ENCODE data around the gene DHRSX.
A peak's percentile ranks its signal among the peaks of the same experiment; 100 is the strongest.
"Not testable (repeated sequence)": the region's sequence is repeated elsewhere in the genome, so short reads cannot be mapped to it uniquely, and the experiment has no call there.

The DHRSX gene

DNA sequence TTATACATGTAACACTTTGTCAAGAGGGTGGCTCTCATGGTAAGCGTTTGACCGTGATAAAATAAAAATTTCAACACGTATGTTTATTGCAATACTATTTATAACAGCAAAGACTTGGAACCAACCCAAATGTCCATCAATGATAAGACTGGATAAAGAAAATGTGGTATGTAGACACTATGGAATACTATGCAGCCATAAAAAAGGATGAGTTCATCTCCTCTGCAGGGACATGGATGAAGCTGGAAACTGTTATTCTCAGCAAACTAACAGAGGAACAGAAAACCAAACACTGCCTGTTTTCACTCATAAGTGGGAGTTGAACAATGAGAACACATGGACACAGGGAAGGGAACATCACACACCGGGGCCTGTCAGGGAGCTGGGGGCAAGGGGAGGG lies 150.1 kb downstream of the DHRSX start:
- DNase-seq (ENCODE audit: low read depth): not testable (repeated sequence)

DNA sequence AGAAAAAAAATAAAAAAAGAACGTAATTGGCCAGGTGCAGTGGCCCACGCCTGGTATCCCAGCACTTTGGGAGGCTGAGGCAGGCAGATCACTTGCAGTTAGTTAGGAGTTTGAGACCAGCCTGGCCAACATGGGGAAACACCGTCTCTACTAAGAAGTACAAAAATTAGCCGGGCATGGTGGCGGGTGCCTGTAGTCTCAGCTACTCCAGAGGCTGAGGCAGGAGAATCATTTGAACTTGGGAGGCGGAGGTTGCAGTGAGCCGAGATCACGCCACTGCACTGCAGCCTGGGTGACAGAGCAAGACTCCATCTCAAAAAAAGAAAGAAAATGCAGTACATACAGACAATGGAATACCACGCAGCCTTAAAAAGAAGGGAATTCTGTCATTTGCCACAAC lies 150.7 kb downstream of the DHRSX start:
- DNase-seq (ENCODE audit: low read depth): not testable (repeated sequence)

DNA sequence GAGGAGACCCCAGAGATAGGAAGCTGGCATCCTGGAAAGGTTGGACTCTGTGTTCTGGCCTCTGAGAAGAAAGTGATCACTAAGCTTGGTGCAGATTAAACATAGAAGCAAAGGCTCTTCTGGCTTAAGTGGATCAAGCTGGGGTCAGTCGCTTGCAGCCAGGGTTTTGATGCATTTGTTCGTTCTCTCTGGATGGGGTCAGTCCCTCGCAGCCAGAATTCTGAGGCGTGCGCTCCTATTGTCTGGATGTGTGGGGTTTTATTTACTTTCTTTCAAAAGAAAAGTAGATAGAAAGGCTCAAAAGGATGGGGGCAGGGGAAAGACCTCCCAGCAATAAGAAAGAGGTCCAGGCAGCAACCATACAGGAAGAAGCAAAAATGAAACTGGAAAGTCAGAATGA lies 152.6 kb downstream of the DHRSX start:
- DNase-seq (ENCODE audit: low read depth): no peak

DNA sequence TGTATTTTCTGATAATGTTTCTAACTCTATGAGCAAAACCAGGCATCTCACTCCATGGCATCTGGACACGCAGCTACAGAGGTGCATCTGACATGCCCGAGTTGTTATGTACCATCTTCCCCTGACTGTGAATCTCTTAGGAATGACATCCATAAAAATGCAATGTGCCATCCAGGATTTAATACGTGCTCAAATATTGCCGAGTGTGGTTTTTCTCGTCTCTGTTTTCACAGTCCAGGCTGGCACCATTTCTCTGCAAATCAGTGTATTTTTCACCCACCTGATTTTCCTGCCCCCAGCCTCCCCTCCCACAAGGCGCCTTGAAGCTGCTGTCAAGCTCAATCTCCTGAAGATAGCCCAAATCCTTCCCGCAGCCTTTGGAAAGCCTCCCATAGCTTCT lies 154.6 kb downstream of the DHRSX start:
- no peak for DNase-seq (ENCODE audit: low read depth)

DNA sequence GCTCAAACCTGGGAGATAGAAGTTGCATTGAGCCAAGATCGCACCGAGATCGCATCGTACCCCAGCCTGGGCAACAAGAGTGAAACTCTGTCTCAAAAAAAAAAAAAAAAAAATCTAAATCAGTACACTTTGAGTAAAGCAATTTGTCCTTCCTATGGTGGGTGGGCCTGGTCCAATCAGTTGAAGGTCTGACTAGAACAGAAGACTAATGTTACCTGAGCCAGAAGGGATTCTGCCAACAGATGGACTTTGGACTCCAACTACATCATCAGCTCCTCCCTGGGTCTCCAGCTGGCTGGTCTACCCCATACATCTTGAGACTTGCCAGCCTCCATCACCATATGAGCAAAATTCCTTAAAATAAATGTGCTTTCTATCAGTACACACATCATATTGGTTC lies 155.2 kb downstream of the DHRSX start:
- no peak for DNase-seq (ENCODE audit: low read depth)

DNA sequence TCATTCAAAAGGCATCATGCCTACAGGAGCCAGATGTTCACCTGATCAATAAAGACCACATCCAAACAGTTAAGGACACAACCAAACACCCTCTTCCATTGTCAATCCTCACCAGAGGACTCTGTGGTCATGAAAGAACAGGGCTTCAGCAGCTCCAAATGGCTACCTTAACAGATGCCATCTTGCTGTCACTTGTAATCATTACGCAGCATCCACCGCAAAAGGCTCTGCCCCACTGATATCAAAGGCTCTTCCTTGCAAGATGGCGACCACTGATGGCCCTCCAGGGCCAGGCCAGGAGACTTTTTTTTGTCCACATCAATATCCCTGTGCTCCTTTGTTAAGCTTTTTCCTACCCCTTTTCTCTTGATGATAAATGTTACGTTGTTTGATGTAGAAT lies 157.4 kb downstream of the DHRSX start:
- DNase-seq (ENCODE audit: low read depth): no peak

DNA sequence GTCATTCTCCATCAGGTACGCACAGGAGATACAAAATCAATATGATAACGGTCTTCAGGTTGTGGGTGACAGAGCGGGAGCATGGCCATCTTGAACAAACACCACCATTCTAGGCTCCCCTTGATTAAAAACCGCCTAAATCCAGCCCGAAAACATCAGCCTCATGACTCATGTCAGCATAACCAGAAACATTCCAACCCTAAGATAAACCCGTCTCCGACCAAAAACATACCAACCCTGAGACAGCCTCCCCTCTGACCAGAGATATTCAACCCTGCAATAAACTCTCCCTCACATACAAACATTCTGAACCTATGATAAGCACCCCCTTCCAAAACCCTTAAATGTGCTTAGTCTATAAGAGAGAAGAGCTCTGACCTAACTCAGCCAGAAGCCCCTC lies 157.9 kb downstream of the DHRSX start:
- peak; percentile 61 for DNase-seq (ENCODE audit: low read depth)

DNA sequence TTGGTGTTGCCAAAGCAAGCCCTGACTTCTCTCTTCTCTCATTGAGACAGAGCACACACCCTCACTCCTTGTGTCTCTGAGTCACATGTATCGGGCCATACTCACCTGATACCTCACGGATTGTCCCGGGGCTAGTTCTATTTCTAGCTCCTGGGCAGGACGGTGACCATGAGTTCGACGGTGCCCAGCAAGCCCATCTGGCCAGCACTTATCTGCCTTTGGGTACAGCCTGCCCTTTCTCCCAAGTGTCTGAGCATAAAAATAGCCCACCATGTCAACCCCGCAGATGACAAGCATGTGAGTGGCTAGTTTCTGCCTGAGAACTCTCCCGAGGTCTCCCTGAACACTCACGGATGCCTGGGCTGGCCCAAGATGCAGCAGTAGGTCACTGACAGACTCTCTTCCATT lies 158.5 kb downstream of the DHRSX start:
- DNase-seq (ENCODE audit: low read depth): no peak

DNA sequence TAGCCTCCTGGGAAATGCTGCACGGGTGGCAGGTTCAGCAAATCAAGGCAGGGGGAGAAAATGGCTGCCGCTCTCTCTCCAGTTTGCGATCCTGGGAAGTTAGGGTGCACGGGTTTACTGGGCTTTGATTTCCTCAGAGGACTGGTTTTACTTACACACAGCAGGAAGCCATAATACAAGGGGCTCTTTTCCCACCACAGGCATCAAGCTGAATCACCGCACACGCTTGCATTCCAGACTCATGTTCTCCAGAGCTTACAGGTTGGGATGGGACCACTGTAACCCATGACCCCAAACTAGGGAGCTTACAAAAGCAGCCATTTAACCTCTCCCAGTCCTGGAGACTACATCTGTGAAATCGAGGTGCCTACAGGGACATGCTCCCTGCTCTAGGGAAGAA lies 159.8 kb downstream of the DHRSX start:
- no peak for DNase-seq (ENCODE audit: low read depth)

DNA sequence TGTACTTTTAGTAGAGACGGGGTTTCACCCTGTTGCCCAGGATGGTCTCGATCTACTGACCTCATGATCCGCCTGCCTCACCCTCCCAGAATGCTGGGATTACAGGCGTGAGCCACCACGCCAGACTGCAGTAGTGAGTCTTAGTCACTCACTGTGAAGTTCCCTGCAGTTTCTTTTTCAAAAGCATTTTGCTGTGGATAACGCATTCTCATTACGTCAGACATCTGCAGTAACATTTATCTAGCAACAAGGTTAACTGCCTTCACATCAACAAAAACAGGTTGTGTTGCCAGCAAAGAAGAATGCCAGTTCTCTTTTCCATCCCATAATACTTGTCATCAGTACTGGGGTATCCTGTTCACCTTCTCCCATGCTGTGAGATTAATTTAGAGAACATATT lies 164.6 kb downstream of the DHRSX start:
- no peak for DNase-seq (ENCODE audit: low read depth)

DNA sequence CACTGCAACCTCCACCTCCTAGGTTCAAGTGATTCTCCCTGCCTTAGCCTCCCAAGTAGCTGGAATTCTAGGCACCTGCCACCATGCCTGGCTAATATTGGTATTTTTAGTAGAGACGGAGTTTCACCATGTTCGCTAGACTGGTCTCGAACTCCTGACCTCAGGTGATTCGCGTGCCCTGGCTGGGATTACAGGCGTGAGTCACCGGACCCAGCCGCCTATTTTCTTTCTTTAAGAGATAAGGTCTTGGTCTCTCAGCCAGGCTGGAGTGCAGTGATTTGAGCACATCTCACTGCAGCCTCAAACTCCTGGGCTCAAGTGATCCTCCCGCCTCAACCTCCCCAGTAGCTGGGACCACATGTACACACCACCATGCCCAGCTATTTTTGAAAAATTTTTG lies 166.5 kb downstream of the DHRSX start:
- peak; percentile 29 for DNase-seq (ENCODE audit: low read depth)

DNA sequence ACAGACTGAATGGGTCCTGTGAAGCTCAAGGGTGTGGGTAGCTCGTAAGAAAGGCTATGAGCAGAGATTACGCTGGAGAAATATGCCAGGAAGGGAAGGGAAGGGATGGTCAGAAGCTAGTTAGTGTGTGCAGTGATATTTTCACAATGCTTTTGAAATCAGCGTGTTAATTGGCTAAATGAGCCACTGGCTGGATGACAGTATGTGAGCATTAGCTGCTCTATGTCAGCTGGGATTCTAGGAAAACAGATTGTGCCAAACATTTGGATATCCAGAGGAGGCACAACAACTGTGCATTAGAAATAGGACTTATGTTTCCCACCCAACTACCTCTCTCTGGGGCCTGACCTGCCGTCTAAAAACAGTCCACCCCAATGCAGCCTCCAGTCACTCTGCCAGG lies 168.5 kb downstream of the DHRSX start:
- DNase-seq (ENCODE audit: low read depth): no peak

DNA sequence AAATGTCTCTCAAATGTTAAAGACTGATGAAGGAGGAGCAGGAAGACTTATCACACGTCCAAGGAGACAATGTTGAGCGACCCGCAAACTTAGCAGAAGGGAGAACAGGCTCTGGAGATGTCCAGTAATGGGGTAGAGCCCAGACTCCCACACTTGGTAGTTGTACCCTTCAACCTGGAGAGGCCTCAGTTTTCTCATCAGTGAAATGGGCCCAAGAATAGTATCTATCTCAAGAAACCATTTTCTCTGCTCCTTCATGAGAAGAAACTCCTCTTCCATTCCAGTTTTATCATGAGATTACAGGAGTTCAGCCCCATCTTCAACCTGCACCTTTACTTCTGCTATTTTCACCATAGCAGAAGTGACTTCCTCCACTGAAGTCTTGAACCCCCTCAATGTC lies 169.9 kb downstream of the DHRSX start:
- DNase-seq (ENCODE audit: low read depth): no peak

DNA sequence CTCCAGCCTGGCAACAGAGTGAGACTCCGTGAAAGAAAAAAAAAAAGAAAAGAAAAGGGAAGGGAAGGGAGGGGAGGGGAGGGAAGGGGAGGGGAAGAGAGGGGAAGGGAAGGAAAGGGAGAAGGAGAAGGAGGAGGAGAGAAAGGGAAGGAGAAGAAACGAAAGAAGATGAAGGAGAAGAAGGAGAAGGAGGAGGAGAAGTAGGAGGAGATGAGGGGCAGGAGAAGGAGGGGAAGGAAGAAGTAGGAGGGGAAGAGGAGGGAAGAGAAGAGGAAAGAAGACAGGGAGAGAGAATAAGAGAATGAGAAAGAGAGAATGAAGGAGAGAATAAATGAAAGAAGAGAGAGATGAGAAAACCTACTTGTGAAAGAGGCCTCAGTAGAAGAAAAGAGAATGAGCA lies 170.3 kb downstream of the DHRSX start:
- DNase-seq (ENCODE audit: low read depth): no peak

DNA sequence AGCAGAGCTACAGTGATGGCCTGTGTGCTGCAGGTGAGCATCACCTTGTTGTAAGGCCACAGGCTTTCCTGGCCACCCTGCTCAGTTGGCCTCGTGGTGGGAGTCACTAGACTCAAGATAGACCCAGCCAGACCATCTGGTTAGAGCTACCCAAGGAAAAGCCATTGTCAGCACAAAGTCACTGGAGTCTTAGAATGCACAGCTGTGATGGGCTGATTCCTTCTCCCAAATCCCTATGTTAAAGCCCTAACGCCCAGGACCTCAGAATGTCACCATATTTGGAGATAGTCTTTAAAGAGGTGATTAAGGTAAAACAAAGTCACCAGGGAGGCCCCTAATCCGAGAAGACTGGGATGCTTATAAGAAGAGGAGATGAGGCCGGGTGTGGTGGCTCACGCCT lies 173.4 kb downstream of the DHRSX start:
- DNase-seq (ENCODE audit: low read depth): no peak

DNA sequence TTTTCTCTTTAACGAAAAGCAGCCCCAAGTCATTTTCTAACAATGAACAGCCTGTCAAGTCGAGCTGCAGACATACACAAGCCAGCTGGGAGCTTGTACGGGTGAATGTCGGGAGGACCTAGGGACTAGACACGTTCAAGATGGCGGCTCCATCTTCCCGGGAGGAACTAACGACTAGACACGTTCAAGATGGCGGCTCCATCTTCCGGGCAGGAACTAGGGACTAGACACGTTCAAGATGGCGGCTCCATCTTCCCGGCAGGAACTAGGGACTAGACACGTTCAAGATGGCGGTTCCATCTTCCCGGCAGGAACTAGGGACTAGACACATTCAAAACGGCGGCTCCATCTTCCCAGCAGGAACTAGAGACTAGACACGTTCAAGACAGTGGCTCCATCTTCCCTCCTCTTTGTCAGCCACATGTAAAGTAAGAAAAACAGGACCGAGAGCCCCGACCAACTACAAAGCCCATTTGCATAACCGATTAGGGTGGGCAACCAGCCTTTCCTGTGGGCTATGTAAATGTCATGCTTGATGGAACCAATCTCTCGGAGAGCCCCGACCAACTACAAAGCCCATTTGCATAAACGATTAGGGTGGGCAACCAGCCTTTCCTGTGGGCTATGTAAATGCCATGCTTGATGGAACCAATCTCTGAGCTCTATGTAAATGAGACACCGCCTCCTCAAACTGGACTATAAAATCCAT lies 175.5 kb downstream of the DHRSX start:
- no peak for DNase-seq (ENCODE audit: low read depth)

DNA sequence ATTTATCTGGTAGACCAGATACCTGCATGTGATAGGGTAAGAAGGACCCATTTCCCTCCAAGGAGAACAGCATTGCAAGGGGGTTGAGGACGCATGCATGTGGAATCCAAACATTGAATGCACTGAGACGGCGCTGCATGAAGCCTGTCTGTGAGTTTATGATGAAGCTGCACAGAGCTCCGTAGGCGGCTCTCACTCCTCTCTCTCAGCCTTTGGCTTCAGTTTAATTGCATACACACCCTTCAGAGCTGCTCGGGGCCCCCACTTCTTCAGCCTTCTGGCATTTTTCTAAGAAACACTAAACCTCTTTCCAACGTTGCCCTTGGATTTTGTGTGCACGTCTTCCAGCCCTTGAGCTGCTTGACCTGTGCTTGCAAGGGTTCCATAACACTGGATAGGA lies 176.6 kb downstream of the DHRSX start:
- DNase-seq (ENCODE audit: low read depth): no peak

DNA sequence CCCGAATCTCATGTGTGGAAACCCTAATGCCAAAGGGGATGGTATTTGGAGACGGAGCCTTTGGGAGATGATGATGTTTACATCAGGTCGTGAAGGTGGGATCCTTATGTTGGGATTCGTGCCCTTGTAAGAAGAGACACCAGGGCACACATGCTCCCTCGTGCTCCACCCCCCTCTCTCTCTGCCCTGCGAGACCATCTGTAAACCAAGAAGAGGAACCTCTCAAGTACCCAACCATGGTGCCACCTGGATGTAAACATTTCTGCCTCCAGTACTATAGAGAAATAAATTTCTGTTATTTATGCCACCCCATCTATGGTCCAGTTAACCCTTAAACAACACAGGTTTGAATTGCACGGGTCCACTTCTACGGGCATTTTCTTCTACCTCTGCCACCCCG lies 179.4 kb downstream of the DHRSX start:
- DNase-seq (ENCODE audit: low read depth): no peak

DNA sequence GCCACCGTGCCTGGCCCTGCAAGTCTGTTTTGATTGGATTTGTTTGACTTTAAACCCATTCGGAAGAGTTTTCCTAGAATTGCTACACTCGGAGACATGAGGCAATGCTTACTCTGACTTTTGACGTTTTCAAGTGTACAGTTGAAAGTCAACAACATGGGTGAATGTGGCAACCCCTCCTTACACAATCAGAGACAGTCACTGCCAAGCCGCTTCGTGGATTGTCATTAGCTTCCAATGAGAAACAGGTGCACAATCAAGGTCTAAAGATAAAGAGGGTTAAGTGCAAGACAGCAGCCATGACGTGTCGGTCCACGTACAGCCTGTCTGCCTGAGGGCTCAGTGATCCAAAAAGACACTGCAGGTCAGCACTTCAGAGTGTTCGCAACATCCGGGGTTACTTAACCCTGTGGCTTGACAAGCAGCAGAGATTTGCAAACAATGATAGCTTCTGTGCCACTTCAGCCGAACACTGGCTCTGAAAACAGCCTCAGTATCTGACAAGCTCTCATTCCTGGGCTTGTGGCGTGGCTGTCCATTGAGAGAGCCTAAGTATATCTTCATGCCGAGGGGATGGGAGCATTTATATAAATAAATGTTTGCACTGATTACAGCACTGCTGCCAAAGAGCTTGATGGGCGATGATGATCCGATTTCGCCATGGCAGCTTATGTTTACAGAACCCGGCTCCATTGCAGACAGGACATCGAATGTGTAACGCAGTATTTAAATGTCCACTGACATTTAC lies 180.0 kb downstream of the DHRSX start:
- peak; percentile 9 for DNase-seq (ENCODE audit: low read depth)

DNA sequence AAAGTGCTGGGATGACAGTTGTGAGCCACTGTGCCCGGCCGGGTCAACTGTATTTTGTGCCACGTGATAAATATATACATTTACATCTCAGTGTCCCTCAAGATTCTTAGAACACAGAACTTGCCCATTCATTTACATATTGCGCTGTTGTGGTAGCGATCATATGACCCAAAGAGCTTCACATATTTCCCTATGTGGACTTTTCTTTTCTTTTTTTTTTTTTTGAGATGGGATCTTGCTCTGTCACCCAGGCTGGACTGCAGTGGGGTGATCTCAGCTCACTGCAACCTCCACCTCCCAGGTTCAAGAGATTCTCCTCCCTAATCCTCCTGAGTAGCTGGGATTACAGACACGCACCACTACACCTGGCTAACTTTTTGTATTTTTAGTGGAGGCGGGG lies 180.7 kb downstream of the DHRSX start:
- no peak for DNase-seq (ENCODE audit: low read depth)

DNA sequence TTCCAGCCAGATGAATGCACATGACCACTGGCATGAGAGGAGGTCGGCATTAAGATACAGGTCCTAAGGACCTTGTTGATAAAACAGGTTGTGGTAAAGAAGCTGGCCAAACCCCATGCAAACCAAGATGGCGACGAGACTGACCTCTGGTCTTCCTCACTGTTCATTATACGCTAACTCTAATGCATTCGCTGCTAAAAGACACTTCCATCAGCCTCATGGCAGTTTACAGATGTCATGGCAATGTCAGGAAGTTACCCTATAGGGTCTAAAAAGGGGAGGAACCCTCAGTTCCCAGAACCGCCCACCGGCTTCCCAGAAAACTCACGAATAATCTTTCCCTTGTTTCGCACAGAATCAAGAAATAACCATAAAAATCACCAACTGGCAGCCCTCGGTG lies 182.4 kb downstream of the DHRSX start:
- DNase-seq (ENCODE audit: low read depth): no peak

DNA sequence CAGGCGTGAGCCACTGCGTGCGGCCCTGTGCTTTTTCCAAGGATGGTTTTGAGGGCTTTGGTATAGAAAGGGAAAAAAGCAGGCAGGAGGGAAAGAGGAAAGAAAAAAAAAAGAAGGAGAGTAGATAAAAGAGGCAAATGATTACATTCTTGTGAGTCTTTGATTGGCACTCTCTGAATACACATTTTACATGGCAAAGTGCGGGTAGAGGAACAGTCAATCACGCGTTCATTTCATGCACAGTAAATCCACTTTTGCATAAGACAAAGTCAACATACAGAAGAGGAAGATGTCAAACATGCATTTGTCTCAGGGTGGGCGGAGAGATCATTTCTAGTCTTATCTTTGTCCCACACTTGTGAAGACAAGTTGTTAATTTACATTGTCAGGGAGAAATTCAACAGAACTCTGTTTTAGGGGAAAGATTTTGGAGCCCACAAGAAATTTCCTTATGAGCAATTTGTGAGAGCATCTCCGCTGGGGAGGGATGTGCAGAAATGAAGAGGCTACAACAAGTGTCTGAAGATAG lies 183.2 kb downstream of the DHRSX start:
- DNase-seq (ENCODE audit: low read depth): no peak

DNA sequence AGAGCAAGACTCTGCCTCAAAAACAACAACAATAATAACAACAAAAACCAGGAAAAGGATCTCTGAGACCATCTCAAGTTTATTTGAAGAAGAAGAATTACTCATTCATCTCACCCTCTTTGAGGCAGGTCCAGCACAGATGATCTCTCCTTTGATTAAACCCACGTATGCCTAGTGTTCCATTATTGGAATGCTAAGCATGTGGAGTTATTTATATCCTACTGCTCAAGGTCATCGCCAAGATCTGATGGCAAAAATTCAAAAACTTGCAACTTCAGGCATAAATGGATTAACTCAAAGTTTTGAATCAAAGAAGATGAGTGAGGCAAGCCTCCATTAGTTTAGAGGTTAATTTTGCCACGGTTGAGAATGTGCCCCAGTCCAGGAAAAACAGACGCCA lies 184.2 kb downstream of the DHRSX start:
- no peak for DNase-seq (ENCODE audit: low read depth)

DNA sequence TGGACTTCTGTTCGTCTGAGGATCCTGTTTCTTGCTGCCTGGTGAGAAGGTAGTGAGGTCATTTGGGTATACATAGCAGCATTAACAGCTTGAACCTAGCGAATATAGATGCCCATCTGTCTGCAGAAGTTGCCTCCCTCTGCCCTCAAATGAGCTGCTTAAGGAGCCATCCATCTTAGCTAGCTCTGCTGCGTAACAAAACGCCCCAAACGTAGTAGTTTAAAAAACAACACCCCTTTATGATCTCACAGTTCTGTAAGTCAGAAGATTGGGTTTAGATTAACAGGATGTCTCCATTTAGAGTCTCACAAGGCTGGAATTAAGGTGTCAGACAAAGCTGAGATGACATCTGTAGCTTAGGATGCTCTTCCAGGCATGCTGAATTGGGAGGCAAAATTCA lies 185.3 kb downstream of the DHRSX start:
- no peak for DNase-seq (ENCODE audit: low read depth)
